ENCODE data around the gene OSBP2.
A peak's percentile ranks its signal among the peaks of the same experiment; 100 is the strongest.

Gene OSBP2

DNA sequence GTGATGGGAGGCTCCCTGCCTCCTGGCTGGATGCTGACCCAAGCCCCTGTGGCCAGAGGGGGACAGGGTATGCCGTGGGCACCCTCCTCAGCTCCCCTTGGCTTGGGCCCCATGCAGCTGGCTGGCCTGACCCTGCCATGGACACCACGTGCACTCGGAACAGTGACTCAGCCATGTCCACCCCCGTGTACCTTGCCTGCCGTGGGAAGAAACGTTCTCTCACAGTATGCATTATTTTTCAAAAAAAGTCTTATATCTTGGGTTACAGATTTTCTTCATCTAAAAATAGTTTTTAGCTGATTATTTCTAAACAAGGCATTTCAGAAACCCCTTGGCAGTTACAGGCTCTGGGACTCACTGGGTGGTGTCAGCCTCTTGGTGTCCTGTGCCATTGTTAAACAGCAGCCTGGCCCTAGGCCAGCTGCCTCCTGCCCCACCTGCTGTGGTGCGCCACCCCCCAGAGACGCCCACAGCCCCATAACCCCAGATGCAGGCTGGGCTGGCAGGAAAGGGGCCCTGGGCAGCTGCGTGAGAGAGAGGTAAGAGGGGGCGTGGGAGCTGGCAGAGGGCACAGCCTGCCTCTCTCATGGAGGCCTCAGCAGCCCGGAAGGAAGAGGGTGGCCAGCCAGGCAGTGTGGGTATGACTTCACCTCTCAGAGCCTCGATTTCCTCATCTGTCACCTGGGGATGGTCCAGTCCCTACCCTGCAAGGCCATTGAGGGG, 174.2 kb downstream of the OSBP2 start:
- DNase-seq (ENCODE audit: low read depth), result peak; percentile 68

DNA sequence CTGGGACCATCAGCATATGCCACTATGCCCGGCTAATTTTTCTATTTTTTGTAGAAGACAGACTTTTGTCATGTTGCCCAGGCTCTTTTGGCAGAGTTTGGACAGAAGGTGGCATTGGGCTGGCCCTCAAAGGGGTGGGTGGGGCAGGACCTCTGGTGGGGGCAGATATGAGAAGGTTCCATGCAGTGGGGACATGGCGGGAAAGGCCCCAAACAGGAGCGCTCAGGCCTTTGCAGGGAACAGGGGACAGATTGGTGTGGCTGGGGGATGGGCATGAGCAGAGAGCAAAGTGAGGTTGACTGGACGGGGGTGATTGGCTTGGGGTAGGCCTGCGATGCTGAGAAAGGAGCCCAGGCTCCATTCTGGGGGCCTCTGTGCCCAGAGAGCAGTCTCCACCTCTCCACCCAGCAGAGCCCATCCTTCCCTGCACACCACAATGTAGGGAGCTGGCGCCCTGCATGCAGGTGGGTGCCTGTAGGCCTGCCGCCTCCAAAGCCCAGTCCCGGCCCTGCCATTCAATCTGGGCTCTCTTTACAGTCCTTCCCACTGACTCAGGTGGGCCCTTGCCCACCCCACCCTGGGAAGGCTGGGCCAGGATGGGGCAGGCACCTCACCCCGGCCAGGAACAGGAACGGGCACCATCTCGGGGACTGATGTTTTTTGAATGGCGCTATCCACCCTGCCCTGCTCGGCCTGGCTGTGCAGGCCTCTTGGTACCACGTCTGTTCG, 175.2 kb downstream of the OSBP2 start:
- no peak for DNase-seq (ENCODE audit: low read depth)

DNA sequence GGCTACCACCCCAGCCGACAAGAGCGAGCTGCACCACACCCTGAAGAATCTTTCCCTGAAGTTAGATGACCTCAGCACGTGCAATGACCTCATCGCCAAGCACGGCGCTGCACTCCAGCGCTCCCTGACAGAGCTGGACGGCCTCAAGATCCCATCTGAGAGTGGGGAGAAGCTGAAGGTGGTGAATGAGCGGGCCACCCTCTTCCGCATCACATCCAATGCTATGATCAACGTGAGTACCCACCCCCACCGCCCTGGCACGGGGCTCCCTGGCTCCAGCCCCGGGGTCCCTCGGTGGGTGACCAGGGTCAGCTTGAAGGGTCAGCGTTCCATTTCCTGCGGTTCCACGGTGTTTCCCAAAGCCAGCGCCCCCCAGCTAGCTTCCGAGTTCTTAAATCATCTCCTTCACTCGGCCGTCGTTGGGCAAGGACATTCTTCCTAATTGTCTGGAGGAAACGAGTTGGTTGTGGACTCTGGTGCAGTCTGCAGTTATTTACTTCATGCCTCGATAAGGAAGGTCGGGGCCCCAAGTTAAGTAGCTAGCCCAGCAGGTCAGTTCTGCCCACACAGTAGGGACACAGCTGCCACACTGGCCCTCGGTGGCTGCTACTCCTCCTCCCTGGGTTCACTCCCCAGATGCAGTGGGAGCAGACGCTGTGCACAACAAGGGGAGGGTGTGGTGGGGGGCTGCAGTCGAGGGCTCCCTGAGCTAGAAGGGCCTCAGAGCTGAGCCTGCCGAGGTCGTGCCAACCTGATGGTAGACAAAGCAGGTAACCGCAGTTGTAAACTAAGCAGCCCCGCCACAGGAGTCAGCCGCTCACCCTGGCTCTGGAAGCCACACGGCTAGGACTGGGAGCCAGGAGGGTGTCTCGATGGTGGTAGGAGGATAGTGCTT, 176.0 kb downstream of the OSBP2 start:
- DNase-seq (ENCODE audit: low read depth), result no peak

DNA sequence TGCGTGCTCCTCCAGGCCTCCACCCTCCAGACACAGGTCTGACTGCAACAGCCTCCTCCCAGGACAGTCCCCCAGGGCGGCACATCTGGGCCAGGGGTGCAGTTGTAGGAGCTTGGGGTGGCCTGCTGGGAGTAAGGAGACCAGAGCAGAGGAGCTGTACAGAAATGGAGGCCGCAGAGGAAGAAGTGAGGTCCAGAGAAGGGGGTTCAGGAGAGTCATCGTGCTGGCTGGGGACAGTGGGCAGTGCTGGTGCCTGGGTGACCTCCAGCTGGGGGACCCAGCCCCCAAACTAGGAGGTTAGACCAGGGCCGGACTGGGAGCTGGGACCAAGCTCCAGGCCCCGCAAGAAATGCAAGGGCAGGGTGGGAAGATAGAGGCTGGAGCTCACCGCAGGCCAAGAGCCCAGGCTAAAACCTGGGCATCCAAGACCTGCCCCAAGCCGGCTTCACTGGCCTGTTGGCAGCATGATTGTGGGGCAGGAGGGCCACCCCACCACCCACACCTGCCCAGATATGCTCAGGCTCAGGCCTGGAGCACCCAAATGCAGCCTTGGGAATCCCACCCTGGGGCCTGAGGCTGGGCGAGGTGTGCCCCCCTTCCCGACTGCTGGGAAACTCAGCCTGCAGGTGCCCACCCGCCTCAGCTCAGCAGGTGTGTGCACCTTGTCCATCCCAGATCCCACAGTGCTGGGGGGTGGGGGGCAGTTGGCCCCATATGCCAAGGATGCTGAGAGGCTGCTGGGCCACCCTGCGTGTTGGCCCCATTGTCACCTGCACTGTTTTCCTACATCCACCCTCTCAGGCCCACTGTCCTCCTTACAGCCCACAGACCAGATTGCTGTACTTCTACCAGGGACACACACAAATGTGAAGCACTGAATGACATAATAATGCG, 177.0 kb downstream of the OSBP2 start:
- no peak for DNase-seq (ENCODE audit: low read depth)

DNA sequence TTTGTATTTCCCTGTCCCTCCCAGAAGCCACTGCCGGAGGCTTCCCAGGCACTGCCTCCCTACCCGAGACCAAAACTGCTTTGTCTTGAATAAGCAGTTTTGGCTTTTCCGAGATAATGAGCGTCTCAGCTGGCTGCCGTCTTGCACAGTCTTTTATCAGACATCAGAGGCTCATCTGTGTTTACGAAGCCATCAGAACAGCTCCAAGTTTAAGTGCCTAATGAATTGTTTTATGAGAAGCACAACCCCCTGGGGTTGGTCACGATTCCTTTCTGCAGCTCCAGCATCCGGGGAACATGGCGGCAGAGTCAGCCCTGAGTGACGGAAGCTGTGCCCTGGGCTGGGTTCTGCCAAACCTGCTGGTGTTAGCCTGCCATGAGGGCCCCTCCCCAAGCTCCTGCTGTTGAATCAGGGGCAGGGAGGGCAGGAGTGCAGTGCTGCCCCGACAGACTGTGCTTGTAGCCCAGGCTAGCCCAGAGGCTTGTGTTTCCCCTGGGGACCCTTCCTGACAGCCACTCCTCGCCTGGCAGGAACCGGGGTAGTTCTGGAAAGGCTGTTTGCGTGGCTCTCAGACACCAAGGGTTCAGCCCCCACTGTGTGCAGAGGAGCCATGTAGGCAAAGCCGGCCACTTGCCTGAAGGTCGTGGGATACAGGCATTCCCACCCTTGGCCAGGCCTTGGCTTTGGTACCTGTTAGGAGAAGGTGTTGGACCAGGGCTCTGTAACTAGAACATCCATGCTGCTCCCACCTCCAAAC, 177.8 kb downstream of the OSBP2 start:
- no peak for DNase-seq (ENCODE audit: low read depth)

DNA sequence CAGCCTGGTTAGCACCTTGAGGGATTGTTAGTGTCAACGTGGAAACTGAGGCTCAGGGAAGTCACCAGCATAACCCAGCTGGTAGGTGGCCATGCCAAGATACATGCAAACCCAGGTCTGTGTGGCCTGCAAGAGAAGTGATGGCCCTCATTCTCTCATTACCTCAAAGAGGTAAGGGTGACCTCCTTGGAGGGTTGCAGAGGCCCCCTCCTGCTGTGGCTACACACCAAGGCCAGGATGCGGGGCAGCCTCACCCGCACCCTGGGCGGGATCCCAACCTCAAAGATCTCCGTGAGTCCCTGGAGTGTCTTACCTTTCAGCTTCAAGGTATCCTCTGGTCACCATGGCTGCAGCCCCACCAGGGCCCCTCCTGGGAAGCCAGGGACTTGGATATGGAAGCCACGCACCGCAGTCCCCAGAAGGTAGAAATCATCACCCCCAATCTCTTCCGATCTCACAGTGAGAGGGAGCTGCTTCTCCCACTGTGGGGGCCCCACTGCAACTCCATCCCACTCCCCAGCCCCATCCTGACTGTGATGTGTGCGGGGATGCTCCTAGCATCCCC, 178.5 kb downstream of the OSBP2 start:
- no peak for DNase-seq (ENCODE audit: low read depth)

DNA sequence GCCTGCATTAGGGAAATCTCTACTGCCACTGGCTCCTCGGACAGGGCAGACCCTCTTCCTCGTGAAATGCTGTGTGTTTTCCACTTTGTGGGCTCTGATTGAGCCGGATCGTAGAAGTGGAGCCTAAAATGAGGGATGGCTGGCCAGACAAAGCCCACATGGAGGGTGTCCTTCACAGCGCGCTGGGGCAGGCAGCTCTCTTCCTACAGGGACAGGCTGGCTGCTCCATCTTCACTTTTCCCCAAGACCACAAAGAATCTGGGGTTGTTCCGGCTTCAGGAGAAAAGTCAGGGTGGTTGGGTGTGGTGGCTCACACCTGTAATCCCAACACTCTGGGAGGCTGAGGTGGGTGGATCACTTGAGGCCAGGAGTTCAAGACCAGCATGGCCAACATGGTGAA, 179.0 kb downstream of the OSBP2 start:
- DNase-seq (ENCODE audit: low read depth), result no peak

DNA sequence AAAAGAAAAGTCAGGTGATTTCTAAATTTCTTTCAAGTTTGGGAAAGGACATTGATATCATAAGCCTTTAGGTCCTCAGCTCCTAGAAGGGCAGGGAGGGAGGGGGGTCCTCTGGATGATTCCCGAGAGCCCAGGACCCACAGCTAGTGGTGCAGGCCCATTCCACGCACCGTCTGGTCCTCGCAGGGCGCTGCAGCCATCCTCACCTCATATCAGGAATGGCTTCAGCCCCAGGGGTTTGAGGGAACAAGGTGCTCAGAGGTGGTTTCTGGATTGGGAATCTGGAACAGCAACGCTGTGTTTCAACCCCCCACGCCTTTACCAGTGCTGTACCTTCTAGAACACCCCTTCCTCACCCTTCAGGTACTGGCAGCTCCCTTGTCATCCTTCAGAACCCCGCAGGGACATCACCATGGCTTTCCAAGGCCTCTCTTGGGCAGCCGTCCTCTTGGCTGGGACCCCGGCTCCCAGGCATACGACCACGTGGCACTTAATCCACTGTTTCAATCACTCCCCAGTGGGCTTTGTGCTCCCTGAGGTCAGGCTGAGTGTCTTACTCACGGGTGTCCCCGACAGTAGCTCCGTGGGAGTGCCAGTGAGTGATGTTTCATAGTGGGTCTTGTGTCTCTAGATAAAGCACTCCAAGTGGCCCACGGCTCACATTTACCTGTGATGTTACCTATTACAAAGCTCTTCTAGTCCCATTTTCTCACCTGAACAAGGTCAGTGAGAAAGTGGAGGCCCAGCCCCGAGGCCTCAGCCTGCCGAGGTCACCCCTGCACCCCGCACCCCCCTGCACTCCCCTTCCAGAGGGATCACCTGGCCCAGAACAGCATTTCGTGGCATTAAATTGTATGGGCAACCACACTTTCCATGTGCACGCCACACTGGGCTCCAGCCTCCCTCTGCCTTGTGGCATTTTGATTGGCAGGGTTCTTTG, 180.0 kb downstream of the OSBP2 start:
- no peak for DNase-seq (ENCODE audit: low read depth)

DNA sequence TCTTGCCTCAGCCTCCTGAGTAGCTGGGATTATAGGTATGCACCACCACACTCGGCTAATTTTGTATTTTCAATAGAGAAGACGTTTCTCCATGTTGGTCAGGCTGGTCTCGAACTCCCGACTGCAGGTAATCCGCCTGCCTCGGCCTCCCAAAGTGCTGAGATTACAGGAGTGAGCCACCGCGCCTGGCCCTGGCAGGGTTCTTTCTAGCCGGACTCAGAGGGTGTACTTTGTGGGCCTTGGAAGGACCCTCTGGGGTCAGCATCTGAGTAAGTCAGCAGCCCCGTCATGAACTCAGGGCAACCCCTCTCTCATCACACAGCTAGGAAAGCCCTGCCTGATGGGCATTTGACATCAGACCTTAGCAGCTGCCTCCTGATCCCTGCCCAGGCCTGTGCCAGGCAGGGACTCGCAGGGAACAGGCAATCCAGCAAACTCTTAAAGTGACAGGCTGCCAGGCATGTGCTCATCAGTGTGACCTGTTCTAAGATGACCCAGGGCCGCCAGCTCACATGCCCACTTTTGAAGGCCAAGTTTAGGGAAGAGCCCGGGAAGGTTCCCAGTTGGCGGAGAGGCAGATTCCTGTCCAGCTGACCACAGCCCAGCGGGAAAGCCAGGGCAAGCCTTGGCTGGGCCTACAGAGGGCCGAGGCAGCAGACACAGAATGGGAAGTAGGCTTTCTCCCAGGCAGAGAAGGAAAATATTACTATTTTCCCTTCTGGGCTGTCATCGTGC, 181.0 kb downstream of the OSBP2 start:
- DNase-seq (ENCODE audit: low read depth), result no peak

DNA sequence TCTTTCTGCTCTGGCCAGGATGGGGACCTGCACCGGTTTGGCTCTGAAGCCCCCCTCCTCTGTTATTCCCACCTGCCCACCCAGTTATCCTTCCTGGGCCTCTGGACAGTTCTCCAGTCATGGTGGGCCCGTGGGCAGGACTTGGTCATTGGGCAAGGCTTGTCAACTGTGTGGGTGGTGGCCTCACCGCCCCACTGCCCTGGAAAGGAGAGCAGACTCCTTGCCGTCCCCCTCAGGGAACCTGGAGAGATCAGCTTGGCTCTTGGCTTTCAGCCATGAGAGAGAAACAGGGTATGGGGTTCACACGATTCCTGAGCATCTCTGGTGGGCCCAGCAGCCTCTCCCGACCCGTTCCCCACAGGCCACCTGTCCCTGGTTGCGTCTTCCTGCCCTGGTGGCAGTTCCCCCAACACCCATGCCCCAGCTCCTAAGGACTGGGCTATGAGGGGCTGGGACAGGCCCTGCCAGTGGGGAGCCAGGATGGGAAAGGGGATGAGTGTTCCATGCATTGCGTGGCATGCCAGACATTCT, 181.6 kb downstream of the OSBP2 start:
- DNase-seq (ENCODE audit: low read depth), result no peak

DNA sequence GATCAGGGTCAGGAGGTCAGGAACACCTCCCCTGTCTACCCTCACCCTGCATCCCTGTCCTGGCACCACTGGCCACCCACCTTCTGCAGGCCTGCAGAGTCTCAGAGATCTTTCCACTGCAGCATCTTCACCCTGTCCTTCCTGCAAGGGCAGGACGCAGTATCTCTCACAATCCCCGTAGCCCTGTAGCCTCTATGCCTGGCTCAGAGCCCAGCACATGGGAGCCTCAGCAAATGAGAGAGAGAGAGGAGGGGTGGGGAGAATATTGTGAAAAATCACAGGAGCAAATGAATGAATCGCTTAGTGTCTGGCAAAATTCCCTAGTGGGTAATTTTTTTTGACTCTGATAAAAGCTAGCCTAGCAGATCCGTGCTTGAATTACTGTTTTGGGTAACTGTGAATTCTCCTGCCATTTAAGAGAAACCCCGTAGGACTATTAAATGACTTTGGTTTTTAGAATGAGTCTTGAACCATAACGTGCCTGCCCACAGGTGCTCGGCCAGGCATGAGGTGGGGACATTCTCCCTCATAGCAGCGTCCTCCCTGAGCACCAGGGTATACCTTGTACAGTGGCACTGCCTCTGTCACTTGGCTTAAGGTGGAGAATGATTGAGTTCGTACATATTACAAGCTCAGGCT, 182.4 kb downstream of the OSBP2 start:
- DNase-seq (ENCODE audit: low read depth), result peak; percentile 84

DNA sequence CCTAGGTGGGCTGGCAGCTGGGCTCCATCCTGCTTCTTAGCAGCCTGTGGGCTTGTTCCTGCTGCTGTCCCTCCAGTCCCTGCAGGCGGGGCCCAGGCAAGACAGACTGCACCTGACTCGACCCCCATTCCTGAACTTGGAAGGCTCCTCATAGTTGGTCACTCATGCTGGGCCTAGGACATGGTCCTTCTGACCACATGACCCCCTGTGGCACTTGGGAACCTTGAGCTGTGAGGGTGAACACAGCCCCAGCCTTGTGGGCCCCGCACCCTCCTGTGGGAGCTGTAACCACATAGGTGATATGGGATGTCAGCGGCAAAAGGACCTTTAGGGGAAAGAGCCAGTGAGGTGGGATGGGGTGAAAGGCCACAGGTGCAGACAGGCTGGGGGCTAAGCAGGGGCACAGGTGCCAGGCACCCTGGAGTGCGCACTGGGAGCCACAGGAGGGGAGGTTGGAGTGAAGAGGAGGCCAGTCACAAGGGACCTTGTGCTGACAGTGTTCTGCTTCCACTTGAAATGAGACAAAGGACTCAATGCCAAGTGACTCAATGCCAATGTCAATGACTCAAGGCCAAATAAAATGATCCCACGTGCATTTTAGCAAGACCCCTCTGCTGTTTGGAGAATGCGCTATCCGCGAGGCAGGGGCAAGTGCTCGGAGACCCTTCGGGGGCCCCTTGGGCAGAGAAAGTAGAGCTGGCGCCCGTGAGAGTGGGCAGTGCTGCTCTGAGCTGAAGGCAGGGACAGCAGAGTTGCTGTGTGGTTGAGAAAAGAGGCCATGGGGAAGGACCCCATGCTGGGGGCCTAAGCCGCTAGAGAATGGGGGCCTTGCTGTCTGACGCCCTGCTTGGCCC, 183.2 kb downstream of the OSBP2 start:
- no peak for DNase-seq (ENCODE audit: low read depth)

DNA sequence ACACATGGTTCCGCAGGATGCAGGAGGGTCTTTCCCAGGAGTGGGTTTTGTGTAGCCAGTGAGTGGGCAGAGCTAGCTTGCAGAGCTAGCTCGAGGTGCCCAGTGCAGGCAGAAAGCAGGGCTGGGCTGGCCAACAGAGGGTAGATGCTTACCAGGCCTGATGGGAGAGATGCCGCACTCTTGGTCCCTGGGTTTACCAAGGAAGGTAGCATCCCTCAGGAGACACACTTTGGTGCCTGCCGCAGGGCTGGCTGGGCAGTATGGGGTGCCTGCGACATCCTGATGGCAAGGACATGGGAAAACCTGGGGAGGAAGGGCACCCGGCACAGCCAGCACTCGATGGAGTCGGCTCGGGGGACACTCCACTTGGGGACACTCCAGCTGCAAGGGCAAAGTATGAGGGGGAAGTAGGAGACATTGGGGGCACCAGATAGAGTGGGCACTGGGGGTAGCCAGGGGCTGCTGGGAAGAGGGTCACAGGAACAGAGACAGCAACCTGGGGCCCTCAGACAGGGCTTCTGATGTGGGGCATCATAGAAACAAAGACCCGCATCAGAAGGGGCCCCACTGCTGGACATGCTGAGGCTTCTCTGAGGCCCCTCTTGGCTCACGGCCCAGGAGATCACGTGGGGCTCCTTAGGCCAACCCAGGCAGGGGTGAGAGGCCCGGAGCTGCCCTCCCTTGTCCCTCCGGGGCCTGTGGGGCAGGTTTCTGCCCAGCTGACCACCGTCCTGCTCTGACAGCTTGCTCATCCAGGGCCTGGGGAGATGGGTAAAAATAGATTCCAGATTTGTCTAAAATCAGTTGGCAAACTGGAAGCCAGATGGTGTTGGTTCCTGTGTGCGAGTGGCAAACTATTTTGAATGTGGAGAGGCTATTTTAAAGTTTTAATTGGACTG, 184.1 kb downstream of the OSBP2 start:
- DNase-seq (ENCODE audit: low read depth), result peak; percentile 32

DNA sequence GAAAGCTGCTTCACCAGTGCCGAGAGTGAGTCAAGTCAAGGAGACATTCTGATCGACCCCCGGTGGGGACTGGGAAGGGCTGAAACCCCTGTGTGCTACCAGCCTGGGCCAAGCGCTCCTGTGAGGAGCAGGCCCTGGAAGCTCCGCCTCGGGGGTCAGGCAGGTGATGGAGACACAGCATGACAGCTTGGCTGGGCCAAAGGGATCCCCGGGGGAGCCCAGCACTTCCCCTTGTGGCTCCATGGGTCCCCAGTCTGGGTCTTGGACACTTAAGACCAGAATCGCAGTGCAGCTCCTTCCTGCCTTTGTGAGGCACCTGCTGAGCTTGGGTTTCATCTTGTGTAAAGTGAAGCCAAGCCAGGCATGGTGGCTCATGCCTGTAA, 184.7 kb downstream of the OSBP2 start:
- DNase-seq (ENCODE audit: low read depth), result no peak

DNA sequence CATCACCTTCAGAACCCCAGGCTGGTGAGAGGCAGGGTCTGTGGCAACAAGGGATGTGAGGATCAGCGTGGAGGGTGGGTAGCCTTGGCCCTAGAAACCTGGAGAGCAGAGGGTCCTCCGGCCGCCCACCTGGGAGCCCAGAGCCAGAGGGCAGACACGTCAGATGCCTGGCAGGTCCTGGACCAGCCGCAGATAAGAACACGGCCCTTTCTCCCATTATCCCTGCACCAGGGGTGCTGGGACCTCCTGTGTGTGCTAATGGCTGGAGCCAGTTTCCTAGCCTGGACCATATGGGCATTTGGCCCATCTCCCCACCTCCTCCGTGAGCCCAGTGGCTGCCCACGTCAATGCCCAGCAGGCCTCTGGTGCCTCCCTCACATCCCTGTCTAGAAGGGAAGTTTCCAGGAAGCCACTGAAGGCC, 185.5 kb downstream of the OSBP2 start:
- DNase-seq (ENCODE audit: low read depth), result no peak

DNA sequence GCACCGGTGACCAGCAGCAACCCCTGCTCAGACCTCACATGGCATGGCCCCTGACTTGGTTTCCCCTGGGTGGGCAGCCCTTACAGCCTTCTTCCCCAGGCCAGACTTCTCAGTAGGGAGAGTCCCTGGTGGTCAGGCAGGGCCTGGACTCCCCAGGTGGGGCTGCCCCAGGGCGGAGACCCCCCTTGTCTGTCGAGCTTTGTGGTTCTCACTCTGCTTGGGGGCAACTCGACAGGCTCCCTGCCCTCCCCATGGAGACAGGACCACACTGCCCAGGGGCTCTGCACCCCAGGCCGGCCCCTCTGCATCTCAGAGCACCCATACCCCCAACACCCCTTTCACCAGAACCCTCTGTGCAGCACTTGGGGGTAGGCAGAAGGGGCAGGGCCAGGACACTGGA, 186.2 kb downstream of the OSBP2 start:
- no peak for DNase-seq (ENCODE audit: low read depth)
